ENCODE data around the gene SETBP1.

- TF ChIP-seq CTCF (IDR thresholded peaks at IDR 0.05 in 2 of 3, conservative IDR thresholded peaks at IDR 0.05 in 1 of 3; ENCODE audit: borderline replicate concordance in 1 of 3, insufficient read depth in 1 of 3, low read depth in 2 of 3, low read length in 2 of 3) (no peak), POLR2AphosphoS5 (IDR thresholded peaks at IDR 0.05; ENCODE audit: low read depth, low read length) (no peak), CEBPB (IDR thresholded peaks at IDR 0.05; ENCODE audit: low read depth) (no peak), REST (IDR thresholded peaks at IDR 0.05; ENCODE audit: low read depth) (no peak), POLR2A (IDR thresholded peaks at IDR 0.05; ENCODE audit: borderline replicate concordance, extremely low read depth, insufficient read depth, insufficient read length) (no peak)
Measured at GRCh38 chr18:44793685-44794084, 113.0 kb downstream of the SETBP1 start.
